HS-27A (cell line): ENCODE data around the gene IQGAP3.

ENCODE experiments used
- DNase-seq: peaks from one replicate; pipeline ENCODE4 v3.0.0-alpha.2; 2012; ENCODE audit warnings: low read depth, missing footprints

Gene IQGAP3

GRCh38 chr1:156479093-156480015, 93.0 kb downstream of the IQGAP3 start:
- no peak for DNase-seq

- DNase-seq, result no peak
These were observed 94.1 kb downstream of the IQGAP3 start for GRCh38 chr1:156478250-156478627.

GRCh38 chr1:156477526-156478249, 94.7 kb downstream of the IQGAP3 start:
- no peak for DNase-seq

DNA sequence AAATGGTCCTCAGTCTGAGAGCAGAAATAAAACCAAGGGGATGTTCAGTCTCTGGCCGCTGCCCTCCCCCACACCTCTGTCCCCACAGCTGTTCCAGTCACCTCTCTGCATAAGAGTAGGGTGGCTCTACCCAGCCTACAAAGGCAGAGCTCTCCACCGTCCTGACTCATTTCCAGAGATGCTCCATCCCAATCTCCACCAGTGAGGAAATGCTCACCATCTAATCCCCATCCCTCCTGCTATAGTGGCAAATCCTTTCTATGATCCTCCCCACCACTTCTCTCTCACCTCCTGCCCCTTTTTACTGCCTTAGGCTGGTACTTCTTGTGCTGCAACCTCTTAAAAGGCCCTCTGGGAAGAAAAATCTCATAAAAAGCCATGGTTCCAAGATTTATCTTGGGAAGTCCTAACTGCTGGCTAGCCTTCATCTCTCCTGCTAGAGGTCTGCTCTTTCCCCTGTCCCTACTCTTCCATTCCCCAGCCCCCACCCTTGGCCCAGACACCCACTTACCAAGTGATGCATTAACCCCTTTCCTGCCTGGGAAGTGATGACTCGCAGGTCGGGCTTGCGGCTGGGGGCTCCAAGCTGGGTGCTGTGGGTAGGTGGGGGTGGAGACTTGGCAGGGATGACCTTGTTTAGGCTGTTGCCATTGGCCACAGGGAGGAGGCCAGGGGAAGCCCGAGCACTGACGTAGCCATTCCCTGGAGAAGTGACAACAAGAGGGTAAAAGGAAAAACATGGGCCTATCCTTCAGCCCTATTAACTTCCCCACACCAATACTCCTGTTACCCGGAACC, 95.7 kb downstream of the IQGAP3 start:
- no peak for DNase-seq

DNA sequence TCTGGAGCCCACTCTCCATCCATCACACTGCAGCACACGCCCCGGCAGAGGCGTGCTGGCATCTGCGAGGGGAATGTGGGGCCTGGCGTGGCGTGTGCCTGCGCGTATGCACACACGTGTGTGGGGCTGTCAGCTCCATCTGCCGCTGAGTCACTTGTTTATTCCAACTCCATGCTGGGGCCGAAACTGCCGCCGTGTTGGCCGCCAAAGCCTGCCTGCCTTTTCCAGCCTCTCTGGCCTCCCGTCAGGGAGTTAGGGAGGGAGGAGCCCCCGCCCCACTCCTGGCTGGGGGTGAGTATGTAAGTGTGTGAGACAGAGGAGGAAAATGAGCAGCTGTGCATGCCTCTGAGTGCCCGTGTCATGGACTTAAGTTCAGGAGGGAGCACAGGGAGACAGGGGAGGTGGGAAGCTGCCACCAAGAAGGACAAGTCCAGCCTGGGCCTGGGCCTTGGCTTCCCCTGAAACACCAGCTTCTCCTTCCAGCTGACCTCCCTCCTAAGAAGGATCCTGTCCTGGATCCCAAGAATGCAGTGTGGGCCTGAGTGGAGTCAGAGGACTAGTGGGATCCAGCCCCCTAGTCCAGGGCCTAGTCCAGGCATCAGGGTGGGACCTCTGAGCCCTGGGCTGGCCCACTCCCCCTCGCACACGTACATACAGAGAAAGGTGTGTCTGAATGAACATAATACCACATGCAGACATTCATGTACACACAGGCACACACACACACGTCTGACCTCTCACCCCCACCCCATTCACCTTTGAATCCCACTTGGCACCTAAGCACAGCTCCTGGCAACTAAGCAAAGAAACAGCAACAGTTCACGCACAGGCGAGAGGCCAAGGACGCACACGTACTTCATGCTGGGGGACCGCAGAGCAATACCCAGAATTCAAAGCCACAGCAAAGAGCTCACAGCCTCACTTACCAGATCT, 96.5 kb downstream of the IQGAP3 start:
- DNase-seq, result no peak
